ENCODE measurements around the gene TMEM247.

Gene TMEM247

DNA sequence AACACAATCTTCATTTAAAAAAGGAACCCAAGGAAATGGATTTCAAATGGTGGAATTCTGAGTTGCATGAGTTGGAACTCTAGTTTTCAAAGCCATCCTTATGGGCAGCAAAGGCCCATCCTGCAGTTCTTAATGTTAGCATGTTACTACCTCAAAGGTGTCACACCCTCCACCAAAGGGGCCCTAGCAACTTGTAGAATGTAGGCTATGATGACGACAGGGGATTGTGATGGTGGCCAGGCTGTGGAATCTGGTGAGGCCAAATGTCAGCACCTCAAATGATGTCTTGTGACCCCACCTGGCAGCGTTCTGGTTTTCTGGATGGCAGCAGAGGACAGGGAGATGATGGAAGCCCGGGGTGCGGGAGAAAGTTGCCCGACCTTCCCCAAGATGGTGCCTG lies at the start of gene TMEM247:
TSS of gene TMEM247 (plus strand) at position 301 of the 400 bp plus-strand sequence.
- DNase-seq = no peak

GRCh38 chr2:46430413-46430812 lies 49.0 kb upstream of the TMEM247 start:
- no peak for DNase-seq

DNA sequence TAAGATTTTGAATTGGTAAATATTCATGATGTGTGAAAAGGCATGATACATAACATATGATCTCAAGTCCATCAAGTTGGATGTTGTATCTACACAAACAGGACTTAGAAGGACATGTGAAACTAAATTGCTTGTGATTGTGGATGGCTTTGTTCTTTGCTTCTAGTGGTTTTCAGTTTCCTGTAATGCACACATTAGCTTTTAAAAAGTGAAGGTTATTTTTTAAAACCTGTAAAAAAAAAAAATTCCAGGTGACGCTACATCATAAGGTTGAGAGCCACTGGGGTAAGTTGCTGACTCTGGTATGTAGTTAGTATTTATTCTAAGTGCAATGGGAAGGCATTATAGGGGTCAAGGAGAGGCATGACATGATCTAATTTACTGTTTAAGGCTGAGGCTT lies 48.4 kb upstream of the TMEM247 start:
- no peak for DNase-seq

DNA sequence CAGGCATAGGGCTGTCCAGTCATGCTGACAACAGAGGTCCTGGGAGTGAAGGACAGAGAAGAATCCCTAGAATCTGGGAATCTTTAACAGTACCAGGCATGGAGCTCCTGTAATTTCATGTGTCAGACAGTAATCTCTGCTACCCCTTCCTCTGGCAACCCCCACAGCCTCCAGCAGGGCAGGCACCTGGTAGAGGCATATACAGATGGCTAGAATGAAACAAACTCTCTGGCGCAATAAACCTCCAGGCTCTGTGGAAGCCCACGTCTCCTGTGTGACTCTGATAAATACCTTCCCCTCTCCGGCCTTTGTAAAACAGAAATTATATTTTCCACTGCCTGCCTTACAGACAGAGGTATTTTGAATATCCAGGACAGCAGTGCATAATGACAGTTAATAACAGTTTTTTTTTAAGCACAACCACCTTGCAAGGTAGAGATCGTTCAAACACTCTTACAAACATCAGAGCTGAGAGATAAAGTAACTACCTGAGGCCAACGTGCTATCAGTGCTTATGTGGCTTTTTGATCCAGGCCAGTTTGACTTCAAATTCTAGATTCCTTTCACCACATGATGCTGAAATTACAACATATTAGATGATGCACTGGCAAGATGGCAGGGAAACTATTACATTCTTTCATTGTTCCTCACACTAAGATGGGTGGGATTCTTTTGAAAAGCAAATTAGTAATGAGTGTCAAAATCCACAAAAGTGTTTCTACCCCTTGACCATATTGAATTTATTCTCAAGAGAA lies 47.7 kb upstream of the TMEM247 start:
- no peak for DNase-seq

DNA sequence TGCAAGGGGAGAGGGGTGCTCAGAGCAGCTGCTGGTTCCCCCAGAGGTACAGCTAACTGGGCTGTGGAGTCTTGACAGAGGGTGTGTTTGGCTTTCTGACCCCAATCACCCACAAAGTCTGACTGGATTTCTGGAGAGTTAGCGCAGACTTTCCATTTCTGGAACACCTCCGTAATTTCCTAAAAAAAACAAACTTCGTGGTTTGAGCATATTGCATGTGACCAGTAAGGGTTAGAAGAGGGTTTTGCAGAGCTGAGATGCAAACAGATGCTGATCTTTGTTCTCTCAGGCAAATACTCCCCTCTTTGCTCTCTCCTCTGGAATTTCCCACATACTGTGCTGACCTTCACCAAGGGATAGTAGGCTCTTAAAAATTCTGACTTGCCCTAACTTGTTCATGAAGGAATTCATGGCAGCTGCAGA lies 44.5 kb upstream of the TMEM247 start:
- DNase-seq = no peak

- DNase-seq = no peak
Observed at GRCh38 chr2:46435353-46435752, 44.0 kb upstream of the TMEM247 start.

- DNase-seq = no peak
Observed at GRCh38 chr2:46435796-46436360, 43.5 kb upstream of the TMEM247 start.

DNA sequence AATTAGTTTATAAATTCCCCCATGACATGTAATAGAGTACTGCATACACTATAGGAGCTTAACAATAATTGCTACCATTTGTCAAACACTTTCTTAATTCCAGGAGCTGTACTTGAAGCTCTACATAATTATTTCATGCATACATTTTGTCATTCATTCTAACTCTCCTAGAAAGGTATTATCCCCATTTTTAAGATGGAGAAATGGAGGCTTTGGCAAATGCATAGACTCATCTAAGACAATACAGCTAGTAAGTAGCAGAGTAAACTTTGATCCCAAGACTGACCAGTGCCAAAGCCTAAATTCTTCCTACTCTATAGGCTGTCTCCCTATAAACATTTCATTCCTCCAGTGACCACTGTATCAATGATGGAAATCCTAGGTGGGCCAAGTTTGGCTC lies 42.6 kb upstream of the TMEM247 start:
- no peak for DNase-seq

DNA sequence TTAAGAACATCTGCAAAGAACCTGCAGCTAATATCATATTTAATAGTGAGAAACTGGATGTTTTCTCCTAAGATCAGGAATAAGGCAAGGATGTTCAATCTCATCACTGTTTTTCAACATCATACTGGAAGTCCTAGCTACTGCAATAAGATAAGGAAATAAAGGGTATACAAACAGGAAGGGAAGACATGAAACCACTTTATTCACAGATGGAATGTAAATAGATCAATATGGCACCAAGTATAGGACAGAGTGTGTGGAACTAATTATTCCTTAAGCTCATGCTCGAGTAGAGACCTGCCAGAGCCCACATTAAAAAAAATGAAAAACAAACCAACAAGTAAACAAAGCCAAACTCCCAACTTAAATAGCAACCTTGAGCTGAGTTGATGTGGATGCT lies 41.3 kb upstream of the TMEM247 start:
- DNase-seq = no peak

DNA sequence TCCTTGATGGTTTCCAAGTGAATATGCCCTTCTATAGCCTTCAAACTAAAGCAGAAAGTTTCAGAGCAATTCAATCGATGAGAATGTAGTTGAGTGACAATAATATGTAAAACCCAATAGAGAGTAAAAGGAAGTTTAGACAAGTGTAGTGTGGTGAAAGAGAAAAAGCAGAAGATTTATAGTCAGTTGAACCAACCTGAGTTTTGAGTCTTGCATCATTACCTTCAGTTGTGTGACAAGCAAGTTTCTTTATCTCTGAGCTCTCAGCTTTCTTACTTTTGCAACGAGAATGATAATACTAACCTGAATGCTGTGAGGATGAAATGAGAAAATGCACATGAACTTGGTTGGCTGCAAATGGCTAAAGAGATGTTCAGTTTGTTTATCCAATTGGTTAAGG lies 40.6 kb upstream of the TMEM247 start:
- no peak for DNase-seq

- no peak for DNase-seq
Observed at GRCh38 chr2:46439582-46439981, 39.8 kb upstream of the TMEM247 start.

DNA sequence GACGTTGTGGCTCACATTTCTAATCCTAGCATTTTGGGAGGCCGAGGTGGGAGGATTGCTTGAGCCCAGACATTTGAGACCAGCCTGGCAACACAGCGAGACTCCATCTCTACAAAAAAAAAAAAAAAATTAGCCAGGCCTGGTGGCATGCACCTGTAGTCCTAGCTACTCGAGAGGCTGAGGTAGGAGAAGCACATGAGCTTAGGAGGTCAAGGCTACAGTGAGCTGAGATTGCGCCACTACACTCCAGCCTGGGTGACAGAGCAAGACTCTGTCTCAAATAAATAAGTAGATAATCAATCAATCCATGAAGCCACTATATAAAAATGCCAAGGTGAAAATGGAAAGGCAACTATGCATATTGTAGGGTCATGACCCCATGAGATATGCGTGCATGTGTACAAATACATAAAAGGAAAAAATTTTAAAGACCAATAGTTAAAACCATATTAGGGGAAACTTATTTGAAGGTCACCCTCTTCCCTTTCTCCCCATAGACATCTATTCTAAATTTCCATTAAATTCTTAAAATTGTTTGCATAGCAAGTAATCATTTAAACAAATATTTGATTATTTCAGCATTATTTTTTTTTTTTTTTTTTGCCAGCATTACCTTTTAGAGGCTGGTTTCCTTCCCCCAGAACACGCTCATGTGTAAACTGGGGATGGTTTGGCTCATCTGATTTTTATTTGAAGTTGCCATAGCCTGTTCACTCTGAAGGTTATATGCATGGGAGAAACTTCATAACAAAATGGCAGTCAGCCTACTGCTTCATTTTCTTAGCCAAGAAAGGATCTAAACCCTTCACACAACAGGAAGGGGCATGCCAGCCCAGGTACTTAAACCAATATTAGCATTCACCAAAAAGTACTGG lies 37.3 kb upstream of the TMEM247 start:
- no peak for DNase-seq

DNA sequence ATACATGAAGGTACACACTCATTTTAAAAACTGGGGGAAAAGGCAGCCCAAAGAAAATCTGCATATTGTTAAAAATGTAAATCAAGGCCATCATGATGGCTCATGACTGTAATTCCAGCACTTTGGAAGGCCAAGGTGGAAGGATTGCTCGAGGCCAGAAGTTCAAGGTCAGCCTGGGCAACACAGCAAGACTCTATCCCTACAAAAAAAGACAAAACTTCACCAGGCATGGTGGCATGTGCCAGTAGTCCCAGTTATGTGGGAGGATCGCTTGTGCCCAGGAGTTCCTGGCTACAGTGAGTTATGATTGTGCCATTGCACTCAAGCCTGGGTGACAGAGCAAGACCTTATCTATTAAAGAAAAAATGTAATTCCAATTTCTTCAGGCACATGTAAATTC lies 34.6 kb upstream of the TMEM247 start:
- DNase-seq = no peak

GRCh38 chr2:46445556-46445955 lies 33.8 kb upstream of the TMEM247 start:
- no peak for DNase-seq

GRCh38 chr2:46446871-46447568 lies 32.3 kb upstream of the TMEM247 start:
- DNase-seq = no peak

DNA sequence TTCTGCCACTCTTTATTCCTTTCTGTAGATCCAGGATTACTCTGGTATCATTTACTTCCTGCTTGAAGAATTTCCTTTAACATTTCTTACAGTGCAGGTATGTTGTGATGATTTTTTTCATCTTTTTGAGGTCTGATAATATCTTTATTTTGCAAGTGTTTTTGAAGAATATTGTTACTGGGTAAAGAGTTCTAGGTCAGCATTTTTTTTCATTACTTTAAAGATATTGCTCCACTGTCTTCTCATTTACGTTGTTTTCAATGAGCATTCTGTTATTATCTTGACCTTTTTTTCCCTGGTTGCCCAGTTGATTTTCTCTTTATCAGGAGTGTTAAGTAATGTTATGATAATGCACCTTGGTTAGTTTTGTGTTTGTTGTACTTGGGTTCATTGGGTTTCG lies 31.7 kb upstream of the TMEM247 start:
- no peak for DNase-seq

DNA sequence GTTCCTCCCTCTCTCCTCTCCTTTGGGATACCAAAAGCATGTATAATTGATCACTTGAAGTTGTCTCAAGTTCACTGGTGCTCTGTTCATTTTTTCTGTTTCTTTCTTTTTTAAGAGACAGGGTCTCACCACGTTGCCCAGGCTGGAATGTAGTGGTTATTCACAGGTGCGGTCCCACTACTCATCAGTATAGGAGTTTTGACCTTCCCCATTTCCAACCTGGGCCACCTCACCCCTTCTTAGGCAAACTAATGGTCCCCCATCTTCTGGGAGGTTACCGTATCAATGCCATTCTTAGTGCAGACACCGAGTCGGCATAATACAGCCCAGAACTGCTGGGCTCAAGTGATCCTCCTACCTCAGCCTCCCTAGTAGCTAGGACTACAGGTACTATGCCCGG lies 31.3 kb upstream of the TMEM247 start:
- DNase-seq = no peak

- no peak for DNase-seq
Observed at GRCh38 chr2:46448641-46449040, 30.7 kb upstream of the TMEM247 start.

- no peak for DNase-seq
Observed at GRCh38 chr2:46449700-46450099, 29.7 kb upstream of the TMEM247 start.

DNA sequence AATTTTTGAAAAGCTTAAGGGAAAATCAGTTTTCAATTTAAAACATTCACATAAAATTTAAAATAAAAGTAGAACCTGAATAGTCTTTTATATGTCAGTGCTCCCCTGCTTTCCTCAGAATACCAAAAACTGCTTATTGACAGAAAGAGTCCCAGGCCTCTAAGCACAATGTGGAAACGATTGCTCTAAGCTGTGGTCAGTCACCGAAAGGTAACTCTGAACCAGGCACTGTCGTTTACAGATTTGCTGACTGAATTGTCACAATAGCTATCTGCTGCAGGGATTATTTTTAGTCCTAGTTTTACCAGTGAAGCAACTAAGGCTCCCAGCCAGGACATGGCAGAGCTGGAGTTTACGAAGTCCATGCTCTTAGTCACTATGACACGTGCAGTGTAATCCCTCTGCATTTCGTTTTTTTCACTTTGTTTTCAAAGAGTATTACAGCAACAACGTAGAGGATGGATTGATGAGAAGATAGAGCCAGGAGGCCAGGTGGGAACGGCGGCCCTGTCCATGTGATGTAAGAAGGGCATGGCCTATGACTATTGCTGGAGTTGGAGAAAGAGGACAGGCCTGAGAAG lies 28.1 kb upstream of the TMEM247 start:
- DNase-seq = no peak

DNA sequence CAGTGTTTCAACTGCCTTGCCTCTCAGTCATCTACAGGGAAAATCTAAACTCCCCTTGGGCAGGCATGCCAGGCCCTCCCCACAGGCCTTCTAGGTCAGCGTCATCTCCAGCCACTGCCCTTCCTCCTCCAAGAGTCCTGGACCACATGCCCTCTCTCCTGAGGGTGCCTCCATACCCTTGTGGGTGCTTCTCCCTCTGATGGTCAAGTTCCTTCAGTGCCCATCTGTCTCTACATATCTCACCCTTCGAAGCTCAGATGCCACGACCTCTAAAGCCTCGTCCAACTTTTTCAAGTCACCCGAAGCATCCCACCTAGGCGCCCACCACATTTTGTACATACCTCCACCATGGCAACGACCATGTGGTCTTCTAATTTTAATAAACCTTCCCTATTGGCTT lies 22.6 kb upstream of the TMEM247 start:
- DNase-seq = no peak

- DNase-seq = no peak
Observed at GRCh38 chr2:46458763-46459500, 20.4 kb upstream of the TMEM247 start.
